RWPE1 (cell line): ENCODE measurements around the gene GOLGA1.

Experiments used
- CTCF ChIA-PET: fragments of 350-600 bp; sonication (Branson Sonifier 250); formaldehyde crosslinking; extraction: SDS; loops from one replicate; lab custom pipeline; 2021; lab: Yijun Ruan, JAX
- POLR2A ChIA-PET: fragments of 400-600 bp; formaldehyde crosslinking; extraction: SDS; loops from one replicate; lab custom pipeline; 2020; ENCODE audit warnings: antibody characterized with exemption; ENCODE audit not compliant: low non-redundant PET; lab: Yijun Ruan, JAX
- DNase-seq: peaks from one replicate; pipeline ENCODE4 v3.0.0; 2012; ENCODE audit warnings: low spot score
- H3K27ac ChIP-seq: fragments of 450-650 bp; 2 replicates; pipeline ENCODE4 v1.5.1; 2017
- TF ChIP-seq, protein P1 (sequence below): fragments of 450-650 bp; conservative IDR thresholded peaks from 2 replicates; pipeline ENCODE4 v1.5.1; 2017; ENCODE audit warnings: low read depth, mild to moderate bottlenecking

Gene GOLGA1

DNA sequence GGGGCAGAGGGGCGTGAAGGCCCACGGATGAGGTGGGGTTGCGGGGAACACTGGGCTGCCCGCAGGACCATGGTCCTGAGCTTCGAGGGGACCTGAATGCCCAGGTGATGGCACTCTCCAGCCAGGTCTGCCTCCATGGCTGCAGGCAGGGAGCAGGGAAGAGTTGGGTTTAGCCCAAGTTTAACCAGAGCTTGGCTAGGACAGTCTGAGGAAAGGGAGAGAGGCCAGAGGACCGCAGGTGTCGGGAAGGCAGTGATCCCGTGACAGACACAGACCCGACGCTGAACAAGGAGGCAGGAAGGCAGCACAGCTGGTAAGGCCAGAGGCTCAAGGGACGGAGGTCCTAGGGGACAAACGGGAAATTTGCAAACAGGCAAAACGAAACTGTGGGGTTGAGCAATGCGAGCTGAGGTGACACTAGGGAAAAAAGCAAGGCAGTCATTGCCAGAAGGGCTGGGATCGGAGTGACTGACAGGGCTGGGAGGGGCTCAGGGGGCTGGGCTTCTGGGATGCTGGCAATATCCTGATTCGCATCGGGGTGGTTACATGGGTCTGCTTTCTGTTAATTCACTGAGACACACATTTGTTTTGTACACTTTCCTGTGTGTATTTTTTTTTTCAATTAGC is 53.9 kb downstream of the GOLGA1 start:
- peak overlapping the region; percentile 5 for H3K27ac ChIP-seq
- TF ChIP-seq, protein P1, sequence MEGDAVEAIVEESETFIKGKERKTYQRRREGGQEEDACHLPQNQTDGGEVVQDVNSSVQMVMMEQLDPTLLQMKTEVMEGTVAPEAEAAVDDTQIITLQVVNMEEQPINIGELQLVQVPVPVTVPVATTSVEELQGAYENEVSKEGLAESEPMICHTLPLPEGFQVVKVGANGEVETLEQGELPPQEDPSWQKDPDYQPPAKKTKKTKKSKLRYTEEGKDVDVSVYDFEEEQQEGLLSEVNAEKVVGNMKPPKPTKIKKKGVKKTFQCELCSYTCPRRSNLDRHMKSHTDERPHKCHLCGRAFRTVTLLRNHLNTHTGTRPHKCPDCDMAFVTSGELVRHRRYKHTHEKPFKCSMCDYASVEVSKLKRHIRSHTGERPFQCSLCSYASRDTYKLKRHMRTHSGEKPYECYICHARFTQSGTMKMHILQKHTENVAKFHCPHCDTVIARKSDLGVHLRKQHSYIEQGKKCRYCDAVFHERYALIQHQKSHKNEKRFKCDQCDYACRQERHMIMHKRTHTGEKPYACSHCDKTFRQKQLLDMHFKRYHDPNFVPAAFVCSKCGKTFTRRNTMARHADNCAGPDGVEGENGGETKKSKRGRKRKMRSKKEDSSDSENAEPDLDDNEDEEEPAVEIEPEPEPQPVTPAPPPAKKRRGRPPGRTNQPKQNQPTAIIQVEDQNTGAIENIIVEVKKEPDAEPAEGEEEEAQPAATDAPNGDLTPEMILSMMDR = no peak
- DNase-seq = no peak
- ChIA-PET POLR2A (no interaction called here), CTCF (interaction anchor here (0.7 to 1.1 kb wide), 2 partner anchors 9 to 22 kb away, joined by 3 read pairs; no protein-coding TSS in a partner anchor)

DNA sequence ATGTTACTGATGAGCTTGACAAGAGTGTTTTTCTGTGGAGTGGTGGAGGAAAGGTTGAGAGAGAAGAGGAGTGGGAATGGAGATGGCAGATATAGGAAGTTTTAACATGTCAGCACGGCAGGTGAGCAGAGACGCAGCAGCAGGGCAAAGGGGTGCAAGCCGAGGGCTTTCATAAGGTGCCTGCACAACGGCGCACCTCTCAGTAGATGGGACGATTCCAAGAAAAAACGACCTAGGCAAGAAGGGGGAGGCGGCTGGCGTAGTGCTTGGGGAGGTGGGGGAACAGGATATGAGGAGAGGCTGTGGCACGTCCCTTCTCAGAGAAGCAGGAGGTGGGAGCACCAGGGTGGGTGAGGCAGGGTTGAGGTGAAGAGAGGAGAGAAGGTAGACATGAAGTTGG is 54.4 kb downstream of the GOLGA1 start:
- POLR2A ChIA-PET = no interaction called here
- TF ChIP-seq, protein P1 = no peak
- no peak for DNase-seq
- CTCF ChIA-PET = interaction anchor here (0.6 to 0.7 kb wide), 2 partner anchors 23 to 75 kb away, joined by 3 to 4 read pairs; no protein-coding TSS in a partner anchor
- H3K27ac ChIP-seq = peak overlapping the region; percentile 5

DNA sequence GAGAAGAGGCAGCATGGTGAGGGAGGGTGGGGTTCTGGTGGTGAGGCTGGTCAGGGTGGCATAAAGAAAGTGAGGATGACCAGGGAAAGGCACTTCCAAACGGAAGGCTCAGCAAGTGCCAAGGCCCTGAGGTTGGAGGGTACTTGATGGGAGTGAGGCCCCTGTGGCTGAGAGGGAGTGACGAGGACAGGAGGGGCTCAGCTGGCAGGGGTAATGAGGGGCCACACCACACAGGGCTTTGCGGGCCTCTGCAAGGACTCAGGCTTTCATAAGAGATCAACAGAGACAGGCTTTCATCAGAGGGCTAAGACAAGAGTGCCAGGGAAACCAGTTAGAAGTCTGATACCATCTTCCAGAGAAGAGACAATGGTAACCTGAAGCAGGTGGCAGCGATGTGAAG is 55.3 kb downstream of the GOLGA1 start:
- TF ChIP-seq, protein P1 = no peak
- peak overlapping the region; percentile 5; the same call in 1 of the 2 replicates for H3K27ac ChIP-seq
- ChIA-PET CTCF (no interaction called here), POLR2A (no interaction called here)
- DNase-seq = no peak

DNA sequence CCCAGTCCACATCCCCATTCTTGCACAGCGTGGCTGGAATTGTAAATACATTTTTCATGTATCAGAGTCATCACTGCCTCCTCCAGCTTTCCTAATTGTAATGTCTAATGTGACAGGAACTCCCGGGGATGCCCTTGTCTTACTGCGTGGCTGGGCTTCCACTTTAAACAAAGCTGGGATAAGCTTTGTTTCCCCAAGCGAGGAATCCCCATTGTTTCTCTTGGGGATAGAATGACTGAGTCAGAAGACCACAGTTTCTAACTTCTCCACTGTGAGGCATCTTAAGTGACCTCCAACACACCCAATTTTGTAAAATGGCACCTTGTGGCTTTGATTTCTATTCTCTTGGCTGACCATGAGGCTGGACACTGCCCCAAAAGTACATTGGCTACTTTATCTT is 56.5 kb downstream of the GOLGA1 start:
- no peak overlapping the region for H3K27ac ChIP-seq
- TF ChIP-seq, protein P1 = no peak
- no peak for DNase-seq
- ChIA-PET CTCF (interaction anchor here (0.6 kb wide), 1 partner anchor 10 kb away, joined by 3 read pairs; no protein-coding TSS in a partner anchor), POLR2A (no interaction called here)

DNA sequence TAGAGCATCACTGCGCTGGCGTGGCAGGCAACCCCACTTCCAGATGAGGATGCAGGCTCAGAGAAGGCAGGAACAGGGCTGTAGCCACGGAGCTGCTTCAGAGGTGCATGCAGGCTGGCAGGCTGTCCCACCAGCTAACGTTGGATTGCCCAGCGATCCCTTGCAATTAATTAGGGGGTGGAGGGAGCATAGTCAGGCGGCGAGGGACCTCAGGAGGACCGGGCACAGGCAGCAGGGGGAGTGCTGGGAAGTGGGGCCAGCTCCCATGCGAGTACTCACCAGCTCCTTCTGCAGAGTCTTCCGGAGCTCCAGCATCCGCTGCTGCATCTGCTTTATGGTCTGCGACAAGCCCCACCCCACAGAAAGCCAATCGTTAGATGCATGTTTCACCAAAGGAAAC is 58.7 kb downstream of the GOLGA1 start:
- no peak overlapping the region; the same call in 1 of the 2 replicates for H3K27ac ChIP-seq
- ChIA-PET POLR2A (no interaction called here), CTCF (interaction anchor here (0.6 to 1.2 kb wide), 5 partner anchors 10 to 108 kb away, joined by 3 to 5 read pairs (median 3); partner anchors contain the start of gene WDR38)
- TF ChIP-seq, protein P1 = no peak
- no peak for DNase-seq

DNA sequence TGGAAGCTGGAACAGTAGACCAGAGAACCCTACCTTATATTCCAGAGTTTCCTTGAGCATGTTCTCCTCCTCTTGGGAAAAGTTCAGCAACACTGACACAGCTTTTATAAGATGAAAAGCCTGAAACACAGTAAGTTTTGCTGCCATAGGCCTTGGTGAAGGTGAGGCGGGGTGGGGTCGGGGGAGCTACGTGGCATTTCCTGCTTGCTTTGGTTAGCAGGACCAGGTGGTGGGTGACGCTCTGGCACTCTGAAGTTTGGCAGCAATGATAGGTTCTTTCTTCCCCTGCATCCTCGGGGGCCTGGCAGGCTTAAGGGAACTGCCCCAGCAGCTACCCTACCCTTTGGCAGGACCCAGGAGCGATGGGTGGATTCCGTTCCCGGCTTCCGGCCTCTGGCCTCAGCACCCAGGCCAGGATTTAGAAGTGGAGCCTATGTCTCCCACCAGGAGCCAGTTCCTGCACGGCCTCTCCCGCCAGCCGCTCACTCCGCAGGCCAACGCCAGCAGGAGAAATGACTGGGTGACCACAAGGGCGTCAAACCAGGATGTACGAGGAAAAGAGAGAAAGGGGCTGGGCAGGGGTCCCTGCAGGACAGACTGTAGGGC is 59.6 kb downstream of the GOLGA1 start:
- POLR2A ChIA-PET = no interaction called here
- DNase-seq = no peak
- peak overlapping the region; percentile 45 for H3K27ac ChIP-seq
- TF ChIP-seq, protein P1 = no peak
- CTCF ChIA-PET = interaction anchor here (0.9 to 1.0 kb wide), 2 partner anchors 13 to 75 kb away, joined by 3 to 5 read pairs; no protein-coding TSS in a partner anchor
